Measurements from ENCODE around the gene PHACTR2.

GRCh38 chr6:143811501-143812157, 133.9 kb downstream of the PHACTR2 start:
- TF ChIP-seq RAD21 (IDR thresholded peaks at IDR 0.05; ENCODE audit: low read depth) (no peak), ELF1 (IDR thresholded peaks at IDR 0.05; ENCODE audit: borderline replicate concordance, low read depth) (no peak), POLR2A (IDR thresholded peaks at IDR 0.05; ENCODE audit: borderline replicate concordance, extremely low read depth, insufficient read depth, insufficient read length) (no peak), POLR2AphosphoS5 (IDR thresholded peaks at IDR 0.05; ENCODE audit: low read depth, low read length) (no peak)
- TF ChIP-seq, protein P1, sequence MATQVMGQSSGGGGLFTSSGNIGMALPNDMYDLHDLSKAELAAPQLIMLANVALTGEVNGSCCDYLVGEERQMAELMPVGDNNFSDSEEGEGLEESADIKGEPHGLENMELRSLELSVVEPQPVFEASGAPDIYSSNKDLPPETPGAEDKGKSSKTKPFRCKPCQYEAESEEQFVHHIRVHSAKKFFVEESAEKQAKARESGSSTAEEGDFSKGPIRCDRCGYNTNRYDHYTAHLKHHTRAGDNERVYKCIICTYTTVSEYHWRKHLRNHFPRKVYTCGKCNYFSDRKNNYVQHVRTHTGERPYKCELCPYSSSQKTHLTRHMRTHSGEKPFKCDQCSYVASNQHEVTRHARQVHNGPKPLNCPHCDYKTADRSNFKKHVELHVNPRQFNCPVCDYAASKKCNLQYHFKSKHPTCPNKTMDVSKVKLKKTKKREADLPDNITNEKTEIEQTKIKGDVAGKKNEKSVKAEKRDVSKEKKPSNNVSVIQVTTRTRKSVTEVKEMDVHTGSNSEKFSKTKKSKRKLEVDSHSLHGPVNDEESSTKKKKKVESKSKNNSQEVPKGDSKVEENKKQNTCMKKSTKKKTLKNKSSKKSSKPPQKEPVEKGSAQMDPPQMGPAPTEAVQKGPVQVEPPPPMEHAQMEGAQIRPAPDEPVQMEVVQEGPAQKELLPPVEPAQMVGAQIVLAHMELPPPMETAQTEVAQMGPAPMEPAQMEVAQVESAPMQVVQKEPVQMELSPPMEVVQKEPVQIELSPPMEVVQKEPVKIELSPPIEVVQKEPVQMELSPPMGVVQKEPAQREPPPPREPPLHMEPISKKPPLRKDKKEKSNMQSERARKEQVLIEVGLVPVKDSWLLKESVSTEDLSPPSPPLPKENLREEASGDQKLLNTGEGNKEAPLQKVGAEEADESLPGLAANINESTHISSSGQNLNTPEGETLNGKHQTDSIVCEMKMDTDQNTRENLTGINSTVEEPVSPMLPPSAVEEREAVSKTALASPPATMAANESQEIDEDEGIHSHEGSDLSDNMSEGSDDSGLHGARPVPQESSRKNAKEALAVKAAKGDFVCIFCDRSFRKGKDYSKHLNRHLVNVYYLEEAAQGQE (IDR thresholded peaks at IDR 0.05; ENCODE audit: low read depth) = no peak
- TF ChIP-seq, protein P2, sequence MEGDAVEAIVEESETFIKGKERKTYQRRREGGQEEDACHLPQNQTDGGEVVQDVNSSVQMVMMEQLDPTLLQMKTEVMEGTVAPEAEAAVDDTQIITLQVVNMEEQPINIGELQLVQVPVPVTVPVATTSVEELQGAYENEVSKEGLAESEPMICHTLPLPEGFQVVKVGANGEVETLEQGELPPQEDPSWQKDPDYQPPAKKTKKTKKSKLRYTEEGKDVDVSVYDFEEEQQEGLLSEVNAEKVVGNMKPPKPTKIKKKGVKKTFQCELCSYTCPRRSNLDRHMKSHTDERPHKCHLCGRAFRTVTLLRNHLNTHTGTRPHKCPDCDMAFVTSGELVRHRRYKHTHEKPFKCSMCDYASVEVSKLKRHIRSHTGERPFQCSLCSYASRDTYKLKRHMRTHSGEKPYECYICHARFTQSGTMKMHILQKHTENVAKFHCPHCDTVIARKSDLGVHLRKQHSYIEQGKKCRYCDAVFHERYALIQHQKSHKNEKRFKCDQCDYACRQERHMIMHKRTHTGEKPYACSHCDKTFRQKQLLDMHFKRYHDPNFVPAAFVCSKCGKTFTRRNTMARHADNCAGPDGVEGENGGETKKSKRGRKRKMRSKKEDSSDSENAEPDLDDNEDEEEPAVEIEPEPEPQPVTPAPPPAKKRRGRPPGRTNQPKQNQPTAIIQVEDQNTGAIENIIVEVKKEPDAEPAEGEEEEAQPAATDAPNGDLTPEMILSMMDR (IDR thresholded peaks at IDR 0.05 in 2 of 3, conservative IDR thresholded peaks at IDR 0.05 in 1 of 3; ENCODE audit: borderline replicate concordance in 1 of 3, insufficient read depth in 1 of 3, low read depth in 2 of 3, low read length in 2 of 3) = no peak
- TF ChIP-seq, protein P3, sequence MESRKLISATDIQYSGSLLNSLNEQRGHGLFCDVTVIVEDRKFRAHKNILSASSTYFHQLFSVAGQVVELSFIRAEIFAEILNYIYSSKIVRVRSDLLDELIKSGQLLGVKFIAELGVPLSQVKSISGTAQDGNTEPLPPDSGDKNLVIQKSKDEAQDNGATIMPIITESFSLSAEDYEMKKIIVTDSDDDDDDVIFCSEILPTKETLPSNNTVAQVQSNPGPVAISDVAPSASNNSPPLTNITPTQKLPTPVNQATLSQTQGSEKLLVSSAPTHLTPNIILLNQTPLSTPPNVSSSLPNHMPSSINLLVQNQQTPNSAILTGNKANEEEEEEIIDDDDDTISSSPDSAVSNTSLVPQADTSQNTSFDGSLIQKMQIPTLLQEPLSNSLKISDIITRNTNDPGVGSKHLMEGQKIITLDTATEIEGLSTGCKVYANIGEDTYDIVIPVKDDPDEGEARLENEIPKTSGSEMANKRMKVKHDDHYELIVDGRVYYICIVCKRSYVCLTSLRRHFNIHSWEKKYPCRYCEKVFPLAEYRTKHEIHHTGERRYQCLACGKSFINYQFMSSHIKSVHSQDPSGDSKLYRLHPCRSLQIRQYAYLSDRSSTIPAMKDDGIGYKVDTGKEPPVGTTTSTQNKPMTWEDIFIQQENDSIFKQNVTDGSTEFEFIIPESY (IDR thresholded peaks at IDR 0.05; ENCODE audit: extremely low read depth, insufficient replicate concordance, low read length) = no peak
- TF ChIP-seq, protein P4, sequence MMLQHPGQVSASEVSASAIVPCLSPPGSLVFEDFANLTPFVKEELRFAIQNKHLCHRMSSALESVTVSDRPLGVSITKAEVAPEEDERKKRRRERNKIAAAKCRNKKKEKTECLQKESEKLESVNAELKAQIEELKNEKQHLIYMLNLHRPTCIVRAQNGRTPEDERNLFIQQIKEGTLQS (IDR thresholded peaks at IDR 0.05) = no peak
